LNCaP clone FGC (cell line): Measurements from ENCODE around the gene ARHGEF4.

Experiments
- DNase-seq: peaks from one replicate; pipeline ENCODE4 v3.0.0-alpha.2; 2011; ENCODE audit warnings: low read depth
- H3K4me3 ChIP-seq: 2 replicates; pipeline ENCODE4 v1.5.1; 2011; ENCODE audit warnings: mild to moderate bottlenecking, low read depth, low read length, control low read depth
- CTCF ChIP-seq: IDR thresholded peaks from 2 replicates; pipeline ENCODE4 v1.5.1; 2012; ENCODE audit warnings: mild to moderate bottlenecking; ENCODE audit not compliant: control insufficient read depth, insufficient read depth; ENCODE audit errors: extremely low read depth

ARHGEF4 gene

DNA sequence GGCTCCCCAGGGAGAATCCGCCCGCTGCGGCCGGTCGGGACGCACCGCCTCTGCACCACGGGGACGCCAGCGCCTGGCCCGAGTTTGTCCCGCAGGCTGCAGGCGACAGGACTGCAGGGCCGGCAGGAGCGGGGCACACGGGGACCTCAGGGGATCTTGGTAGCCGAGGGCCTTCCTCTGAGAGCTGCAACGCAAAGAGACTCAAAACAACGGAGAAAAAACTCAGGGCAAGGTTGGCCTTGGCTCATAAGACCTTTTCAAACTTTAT, 79.7 kb downstream of the ARHGEF4 start:
- H3K4me3 ChIP-seq: no peak overlapping the region
- TF ChIP-seq CTCF: no peak
- no peak for DNase-seq

- no peak for TF ChIP-seq CTCF
- no peak for DNase-seq
- no peak overlapping the region for H3K4me3 ChIP-seq
These were observed 80.4 kb downstream of the ARHGEF4 start for GRCh38 chr2:130917006-130917688.

- no peak for TF ChIP-seq CTCF
- H3K4me3 ChIP-seq: no peak overlapping the region
- DNase-seq: no peak
These were observed 81.7 kb downstream of the ARHGEF4 start for GRCh38 chr2:130918393-130918792.

DNA sequence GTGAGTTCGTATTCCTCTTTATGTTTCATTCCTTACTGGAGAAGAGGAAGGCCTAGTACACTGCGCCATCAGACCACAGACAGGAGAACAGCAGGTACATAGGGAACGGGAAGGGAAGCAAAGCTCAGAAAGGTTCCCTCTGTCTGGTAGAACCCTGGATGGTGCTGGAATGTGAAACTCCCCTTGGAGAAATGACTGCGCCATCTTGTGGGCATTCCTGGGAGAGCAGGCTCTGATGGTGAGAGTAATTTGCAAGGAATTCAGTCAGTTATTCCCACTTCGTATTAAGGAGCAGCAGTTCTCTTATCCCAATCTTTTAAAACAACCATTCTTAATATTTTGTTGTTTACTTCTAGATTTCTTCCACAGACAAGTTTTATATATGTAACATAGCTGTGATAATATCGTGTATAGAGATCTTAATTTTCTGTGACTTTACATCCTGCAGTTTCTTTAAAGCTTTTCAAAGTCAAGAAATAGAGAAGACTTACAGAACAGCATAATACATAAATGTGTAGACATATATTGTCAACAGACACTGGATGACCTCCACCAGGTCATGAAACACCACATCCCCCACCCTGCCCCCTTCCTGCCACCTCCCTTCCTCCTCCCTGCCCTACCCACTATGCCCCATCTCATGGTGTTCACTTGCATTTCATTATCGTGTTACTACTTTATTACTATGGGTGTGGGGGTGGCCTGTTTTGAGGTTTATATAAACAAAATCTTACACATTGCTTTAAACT, 83.9 kb downstream of the ARHGEF4 start:
- no peak overlapping the region for H3K4me3 ChIP-seq
- peak; percentile 26 for DNase-seq
- peak; percentile 85 for TF ChIP-seq CTCF

DNA sequence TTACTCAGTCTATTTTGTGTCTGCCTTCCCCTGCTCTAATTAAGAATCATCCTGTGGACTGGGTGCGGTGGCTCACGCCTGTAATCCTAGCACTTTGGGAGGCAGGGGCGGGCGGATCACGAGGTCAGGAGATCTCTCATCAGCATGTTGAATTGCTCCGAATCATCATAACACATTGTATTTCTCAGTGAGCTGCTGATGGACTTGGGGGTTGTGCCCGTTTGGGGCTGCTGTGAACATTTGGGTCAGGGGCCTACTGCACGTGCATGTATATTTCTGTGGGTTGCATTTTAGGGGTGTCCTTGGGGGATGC, 84.4 kb downstream of the ARHGEF4 start:
- DNase-seq: no peak
- no peak for TF ChIP-seq CTCF
- no peak overlapping the region for H3K4me3 ChIP-seq

- no peak for TF ChIP-seq CTCF
- no peak for DNase-seq
- no peak overlapping the region for H3K4me3 ChIP-seq
These were observed 85.7 kb downstream of the ARHGEF4 start for GRCh38 chr2:130922417-130922816.

DNA sequence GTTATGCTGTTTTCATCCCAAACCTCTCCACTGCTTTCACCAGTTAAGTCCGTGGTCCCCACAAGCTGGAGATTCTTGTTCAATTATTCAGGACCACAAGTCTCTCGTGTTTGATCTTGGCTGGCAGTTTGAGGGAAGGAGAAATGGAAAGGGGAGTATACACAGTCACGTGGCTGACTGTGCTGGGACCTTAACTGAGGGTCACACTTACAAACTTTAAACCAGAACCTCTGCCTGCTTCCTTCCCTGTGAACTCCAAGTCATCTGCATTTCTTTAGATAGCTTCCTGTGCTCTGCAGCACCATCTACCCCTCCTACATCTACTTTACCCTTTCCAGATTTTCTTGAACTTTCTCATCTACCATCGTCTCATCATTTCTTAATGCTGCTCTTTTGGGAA, 91.7 kb downstream of the ARHGEF4 start:
- TF ChIP-seq CTCF: no peak
- H3K4me3 ChIP-seq: no peak overlapping the region
- no peak for DNase-seq
